Left lobe of liver (tissue), 2 donors: ENCODE results near the gene PCTP. TPM values are rescaled to one million over a fixed set of nuclear protein-coding genes. Genes with fewer than 3 reads are reported as not detected.

ENCODE experiments used
- ATAC-seq: fragments of 200-7000 bp; cut with Tn5 transposase; one replicate; pipeline ENCODE4 v1.9.1; 2020; ENCODE audit warnings: mild to moderate bottlenecking, moderate library complexity
- DNase-seq: peaks from one replicate; pipeline ENCODE4 v3.0.0-alpha.2; 2020; ENCODE audit warnings: low spot score
- total RNA-seq: library from RNA; stranded (reverse); gene quantifications from one replicate; pipeline ENCODE4 v1.2.1, GENCODE V29; 2021
- donor health status: DM: no; HTN: no; CAD: no; lungs with moderate emphysema.
- donor health status: DM: no; HTN: yes; CAD: no.

Gene PCTP
- total RNA-seq, 1 donor from 2014 or later = 74.1 TPM

- no peak for DNase-seq
- ATAC-seq = peak; percentile 28
Observed at GRCh38 chr17:55751720-55752250, 934 bp downstream of the PCTP start.

GRCh38 chr17:55756689-55757088, 5.8 kb downstream of the PCTP start:
- ATAC-seq = peak; percentile 86
- DNase-seq = peak; percentile 70

DNA sequence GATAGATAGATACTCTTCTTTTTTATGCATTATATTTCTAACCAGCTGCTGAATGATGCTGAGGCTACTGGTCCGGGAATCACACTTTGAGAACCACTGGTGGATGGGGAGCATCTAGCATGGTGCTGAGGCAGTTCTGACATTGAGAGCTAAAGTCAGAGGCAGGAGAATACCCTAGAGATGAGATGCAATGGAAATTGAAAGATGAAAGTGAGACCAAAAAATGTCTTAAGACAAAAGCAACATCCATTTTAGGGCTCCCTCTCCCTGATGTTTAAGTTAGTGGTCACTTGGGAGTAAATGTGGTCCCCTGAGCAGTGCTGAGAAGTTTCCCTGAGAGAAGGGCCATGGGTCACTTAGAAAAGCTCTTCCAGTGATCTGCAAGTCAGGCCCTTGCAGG, 6.8 kb downstream of the PCTP start:
- no peak for DNase-seq
- ATAC-seq = no peak

- ATAC-seq = no peak
- DNase-seq = no peak
Observed at GRCh38 chr17:55758171-55758570, 7.3 kb downstream of the PCTP start.

DNA sequence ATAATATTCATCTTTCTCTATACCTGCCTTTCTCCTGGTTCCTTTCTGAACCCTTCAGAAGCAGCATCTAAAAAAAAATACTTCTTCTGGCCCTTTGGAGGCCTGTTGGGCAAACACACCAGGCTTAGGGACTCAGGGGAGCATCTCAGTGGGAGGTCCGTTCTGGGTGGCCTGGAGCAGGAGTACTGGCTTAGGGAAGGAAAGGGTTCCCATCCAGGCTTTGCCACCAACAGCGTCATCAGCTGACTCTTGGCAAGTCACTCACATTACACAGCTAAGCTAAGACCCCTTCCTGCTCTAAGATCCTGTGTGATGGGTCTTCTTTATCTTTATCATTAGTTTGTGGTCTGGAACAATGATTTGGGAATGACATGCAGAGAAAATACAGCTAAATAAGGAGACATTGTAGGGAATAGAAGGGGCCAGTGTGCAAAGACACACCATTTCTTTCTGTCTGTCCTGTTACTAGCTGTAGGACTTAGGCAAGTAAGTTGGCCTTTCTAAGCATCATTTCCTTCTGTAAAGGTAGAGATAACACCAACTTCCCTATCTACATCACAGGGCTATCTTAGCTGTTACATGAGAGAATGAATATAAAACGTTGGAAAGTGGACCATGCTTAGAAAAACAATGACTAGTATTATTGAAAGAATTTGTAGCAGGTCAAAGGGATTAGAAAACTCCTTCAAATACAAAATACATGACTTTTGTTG, 9.9 kb downstream of the PCTP start:
- no peak for DNase-seq
- no peak for ATAC-seq

DNA sequence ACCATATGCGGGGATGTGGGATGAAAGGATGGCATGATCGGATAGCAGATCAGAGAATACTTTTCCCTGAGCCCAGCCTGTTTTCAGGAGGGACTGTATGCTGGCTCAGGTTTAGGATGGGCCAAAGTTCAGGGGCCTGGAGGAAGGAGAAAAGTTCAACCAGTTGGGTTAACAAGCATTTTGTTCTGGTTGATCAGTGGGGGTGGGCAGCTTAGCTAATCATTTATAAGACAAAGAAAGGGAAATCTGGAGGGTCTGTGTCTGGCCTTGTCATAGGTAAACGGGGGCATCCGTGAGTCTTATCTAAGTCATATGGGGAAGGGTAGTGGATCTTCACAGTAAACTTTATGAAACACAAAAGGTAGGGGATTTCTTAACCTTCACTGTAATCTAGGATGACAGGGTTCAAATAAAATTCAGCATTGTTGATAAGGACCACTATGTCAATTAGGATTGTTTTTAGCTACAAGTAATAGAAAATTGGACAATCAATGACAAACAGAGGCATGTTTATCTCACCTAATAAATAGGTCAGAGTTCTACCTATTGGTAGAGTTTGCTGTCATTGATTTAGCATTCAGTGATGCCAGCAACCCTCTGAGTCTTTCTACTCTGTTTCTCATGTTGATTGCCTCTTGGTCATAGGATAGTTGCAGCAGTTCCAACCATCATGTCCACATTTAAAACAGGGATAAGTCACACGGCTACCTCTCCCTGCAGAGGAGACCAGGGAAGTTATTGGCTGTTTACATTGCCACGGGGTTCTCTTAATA, 11.4 kb downstream of the PCTP start:
- peak; percentile 81 for DNase-seq
- peak; percentile 93 for ATAC-seq

- ATAC-seq = no peak
- DNase-seq = no peak
Observed at GRCh38 chr17:55763856-55764255, 13.0 kb downstream of the PCTP start.

DNA sequence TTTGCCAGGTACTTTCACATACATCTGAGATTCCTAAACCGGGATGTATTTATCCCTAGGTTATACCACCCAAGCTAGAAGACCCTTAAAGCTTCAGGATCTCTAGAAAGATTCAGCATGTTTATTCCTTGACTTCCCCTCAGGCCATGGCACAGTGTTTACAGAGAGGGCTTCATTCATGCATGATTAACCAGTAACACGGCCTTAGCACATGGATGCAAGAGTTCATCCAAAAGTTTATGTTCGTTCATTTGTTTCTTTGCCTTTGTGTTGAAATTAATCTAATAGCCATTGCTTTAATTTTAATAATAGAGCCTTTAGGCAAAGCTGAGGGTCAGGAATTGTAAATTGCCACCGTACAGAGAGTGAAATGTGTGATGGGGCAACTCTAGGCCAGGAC, 13.8 kb downstream of the PCTP start:
- DNase-seq (no peak), ATAC-seq (peak; percentile 28)

DNA sequence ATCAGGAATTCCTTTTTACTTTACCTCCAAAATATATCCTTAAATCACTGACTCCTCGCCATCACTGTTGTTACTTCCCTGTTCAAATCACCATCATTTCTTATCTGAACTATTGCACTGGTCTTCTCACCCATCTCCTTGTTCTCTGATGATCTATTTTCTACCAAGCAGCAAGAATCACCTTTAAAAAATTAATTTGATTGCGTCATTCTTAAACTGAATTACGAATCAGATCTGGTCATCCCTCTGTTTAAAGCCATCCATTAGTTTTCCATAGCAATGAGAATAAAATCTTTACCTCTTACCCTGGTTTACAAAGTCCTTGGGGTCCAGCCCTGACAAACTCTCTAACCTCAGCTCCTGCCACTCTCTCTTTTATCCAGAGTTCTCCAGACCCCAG, 14.6 kb downstream of the PCTP start:
- ATAC-seq (no peak), DNase-seq (no peak)

- DNase-seq = no peak
- peak; percentile 6 for ATAC-seq
Observed at GRCh38 chr17:55768936-55769624, 18.2 kb downstream of the PCTP start.

DNA sequence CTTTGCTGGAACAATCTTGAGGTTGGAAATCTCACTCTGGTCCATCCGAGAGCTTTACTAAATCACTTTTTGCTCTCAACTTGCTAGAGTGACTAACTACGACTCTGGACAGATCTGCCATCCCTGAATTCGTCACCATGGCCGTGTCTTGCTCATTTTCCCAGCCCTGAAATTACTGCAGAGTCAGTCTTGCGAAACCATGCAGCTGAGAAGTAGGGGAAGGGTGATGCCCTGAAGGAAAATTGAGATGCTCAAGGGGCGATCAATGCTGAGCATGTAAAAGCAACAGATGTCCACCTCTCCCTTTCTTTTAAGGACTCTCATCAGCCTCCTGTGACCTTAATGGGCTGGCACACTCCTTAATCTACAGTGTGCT, 18.8 kb downstream of the PCTP start:
- DNase-seq (no peak), ATAC-seq (peak; percentile 48)

GRCh38 chr17:55770196-55770870, 19.5 kb downstream of the PCTP start:
- DNase-seq = no peak
- peak; percentile 91 for ATAC-seq

- DNase-seq (no peak), ATAC-seq (no peak)
Observed at GRCh38 chr17:55772086-55772485, 21.2 kb downstream of the PCTP start.

- ATAC-seq = no peak
- no peak for DNase-seq
Observed at GRCh38 chr17:55773671-55774070, 22.8 kb downstream of the PCTP start.

GRCh38 chr17:55774846-55775271, 24.0 kb downstream of the PCTP start:
- DNase-seq (no peak), ATAC-seq (no peak)

DNA sequence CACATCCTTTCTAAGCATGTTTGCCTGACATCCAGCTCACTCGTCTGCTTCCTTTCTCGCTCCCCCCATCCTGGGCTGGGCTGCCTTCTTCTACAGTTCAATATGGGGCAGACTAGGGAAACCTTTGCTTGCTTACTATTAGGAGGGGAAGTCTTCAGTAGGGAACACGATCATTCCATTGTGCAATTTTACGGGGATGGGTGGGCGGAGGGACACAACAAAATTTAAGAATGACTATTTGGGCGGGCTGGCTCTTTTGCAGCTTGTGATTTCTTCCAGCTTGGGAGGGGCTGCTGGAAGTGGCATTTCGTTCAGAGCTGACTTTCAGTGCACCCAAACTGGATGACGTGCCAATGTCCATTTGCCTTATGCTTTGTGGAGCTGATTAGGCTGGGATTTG, 25.4 kb downstream of the PCTP start:
- DNase-seq = no peak
- ATAC-seq = no peak

- DNase-seq (no peak), ATAC-seq (no peak)
Observed at GRCh38 chr17:55777471-55777971, 26.7 kb downstream of the PCTP start.

DNA sequence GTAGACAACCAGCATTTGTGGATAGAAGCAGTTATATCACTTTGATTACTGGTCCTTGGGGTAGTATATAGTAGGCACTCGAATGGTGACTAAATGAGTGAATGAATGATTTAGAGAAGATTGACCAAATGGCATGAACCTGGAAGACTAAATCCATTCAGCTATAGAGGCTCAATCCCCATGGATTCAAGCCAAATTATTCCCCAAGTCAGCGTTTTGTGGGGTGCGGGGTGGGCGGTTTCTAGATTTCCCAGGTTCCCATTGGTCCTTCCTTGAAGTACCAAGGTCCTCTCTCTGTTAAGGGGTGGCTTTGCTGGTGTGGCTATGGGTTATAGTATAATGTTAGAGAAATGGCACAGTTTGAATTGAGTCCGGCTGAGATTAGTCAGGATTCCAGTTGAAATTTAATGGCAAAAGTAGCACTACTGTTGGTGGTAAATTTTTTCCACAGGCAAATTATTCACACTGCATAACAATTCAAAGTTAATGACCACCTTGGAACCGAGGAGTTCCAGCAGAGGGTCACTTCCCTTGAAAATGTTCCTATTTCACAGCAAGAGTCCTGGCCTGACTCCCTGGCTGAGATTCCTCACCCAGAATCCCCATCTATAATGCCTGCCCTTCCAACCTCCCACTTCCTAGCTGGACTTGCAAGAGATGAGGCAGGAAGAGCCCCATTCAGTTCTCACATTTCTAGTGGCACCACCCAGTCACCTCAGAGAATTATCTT, 27.7 kb downstream of the PCTP start:
- no peak for DNase-seq
- ATAC-seq = no peak

DNA sequence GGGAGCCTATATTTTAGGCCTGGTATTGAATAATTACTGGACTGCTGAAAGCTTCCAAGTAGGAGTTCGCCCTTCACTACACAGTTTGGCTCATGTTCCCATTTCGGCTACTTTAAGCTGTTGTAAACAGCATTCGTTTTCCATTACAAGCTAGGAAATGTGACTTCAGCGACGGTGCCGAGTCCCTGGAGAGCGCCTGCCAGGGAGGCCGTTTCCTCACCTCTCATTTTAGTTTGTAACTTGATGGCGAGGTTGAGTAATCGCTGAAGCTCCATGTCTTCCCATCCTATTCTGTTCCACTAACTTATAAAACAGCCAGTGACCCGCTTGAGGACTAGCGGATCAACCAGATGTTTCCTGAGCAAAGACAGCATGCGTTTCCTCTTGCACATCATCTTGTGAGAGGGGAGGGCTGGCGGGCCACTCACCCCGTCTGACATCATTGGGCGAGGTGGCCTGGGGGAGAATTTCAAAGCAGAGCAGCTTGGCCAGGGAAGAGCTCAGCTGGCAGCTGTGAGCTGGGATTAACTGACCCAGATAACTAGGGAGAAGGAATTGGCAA, 32.9 kb downstream of the PCTP start:
- DNase-seq = no peak

DNA sequence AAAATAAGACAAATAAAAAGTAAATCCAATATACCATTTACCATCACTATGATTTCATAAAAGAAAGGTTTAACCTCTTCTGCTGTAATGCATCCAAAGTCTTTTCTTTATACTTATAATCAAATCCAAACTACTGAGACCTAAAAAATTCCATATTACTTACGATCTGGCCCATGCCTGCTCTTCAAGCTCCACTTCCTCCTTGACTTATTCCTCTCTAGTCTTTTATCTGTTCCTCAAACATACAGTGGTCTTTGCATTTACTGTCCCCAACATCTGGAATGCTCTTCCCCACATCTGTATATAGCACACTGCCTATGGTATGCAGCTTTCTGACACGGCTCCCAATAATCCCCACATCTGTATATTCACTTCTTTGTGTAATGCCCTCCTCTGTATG, 33.8 kb downstream of the PCTP start:
- DNase-seq = no peak
- no peak for ATAC-seq

More for the DNA sequence above, 32.9 kb downstream of the PCTP start:
- ATAC-seq = peak; percentile 31
